NCI-H2227 (cell line): ENCODE data around the gene DNAJB1.
"Not testable (repeated sequence)": the region's sequence is repeated elsewhere in the genome, so short reads cannot be mapped to it uniquely, and the experiment has no call there.

Experiments
- DNase-seq: peaks from one replicate; lab custom pipeline; 2025; ENCODE audit not compliant: unreplicated experiment; lab: John Stamatoyannopoulos, UW

Gene DNAJB1

GRCh38 chr19:14517840-14518505 lies at the start of gene DNAJB1:
Gene DNAJB1 (minus strand): TSS chr19:14518397. CDS start chr19:14518349, 48 bp downstream.
- DNase-seq, result peak; percentile 61

DNA sequence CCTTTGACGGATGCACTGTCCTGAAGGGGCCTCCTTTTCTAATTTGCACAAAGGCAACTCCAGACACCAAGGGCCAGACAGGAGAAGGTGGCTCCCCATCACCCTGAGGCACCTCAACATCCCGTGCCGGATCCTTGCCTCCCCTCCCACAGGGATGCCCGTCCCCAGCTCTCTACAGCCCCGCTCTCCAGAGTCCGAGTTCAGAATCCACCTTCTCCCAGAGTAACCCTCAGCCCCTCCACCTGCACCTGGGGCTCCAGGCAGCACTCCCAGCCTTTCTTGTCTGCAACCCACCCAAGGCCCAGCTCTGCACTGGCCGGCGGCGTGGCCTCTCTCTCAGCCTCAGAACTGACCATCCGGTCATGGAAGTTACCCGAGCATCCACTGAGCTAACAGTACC lies 48.9 kb upstream of the DNAJB1 start:
- DNase-seq, result no peak

- DNase-seq, result no peak
Observed at GRCh38 chr19:14566712-14567077, 48.5 kb upstream of the DNAJB1 start.

DNA sequence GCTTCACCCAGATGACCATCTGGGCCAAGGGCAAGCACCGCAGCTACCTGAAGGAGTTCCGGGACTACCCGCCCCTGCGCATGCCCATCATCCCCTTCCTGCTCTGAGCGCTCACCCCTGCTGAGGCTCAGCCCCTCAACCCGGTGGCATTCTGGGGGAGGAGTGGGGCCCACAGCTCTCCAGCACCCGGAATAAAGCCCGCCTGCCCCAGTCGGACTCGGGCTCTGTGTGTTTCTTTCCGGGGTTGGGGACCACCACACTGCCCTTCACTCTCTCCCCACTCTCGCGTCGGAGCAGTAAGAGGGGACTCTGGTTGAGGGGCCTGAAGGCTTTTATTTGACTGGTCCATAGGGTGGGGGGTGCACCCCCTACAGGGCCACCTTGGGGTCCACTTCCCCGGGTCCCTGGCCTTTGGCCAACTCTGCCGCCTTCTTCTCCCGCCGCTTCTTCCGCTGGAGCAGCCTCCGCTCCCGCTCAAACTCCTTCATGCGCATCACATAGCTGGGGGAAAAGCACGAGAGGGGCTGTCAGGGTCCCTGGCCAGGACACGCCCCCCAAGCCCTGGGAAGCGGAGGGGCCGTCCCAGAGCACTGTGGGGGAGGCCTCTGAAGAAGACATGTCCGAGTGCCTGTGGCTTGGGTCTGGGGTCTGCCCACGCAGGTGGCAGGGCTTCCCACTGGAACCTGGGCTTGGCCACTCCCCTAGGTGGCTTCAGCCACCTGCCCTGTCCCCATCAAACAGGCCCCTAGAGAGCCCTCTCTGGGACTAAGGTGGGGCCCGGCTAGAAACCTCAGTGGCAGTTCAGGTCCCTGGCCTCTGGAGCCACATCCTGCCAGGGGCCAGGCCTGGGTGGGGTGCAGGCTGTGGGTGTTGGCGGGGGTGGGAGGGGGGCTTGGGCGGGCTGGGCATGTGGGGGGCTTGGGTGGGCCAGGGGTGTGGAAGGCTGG lies 47.8 kb upstream of the DNAJB1 start:
- no peak for DNase-seq

GRCh38 chr19:14565298-14565679 lies 47.1 kb upstream of the DNAJB1 start:
- no peak for DNase-seq

DNA sequence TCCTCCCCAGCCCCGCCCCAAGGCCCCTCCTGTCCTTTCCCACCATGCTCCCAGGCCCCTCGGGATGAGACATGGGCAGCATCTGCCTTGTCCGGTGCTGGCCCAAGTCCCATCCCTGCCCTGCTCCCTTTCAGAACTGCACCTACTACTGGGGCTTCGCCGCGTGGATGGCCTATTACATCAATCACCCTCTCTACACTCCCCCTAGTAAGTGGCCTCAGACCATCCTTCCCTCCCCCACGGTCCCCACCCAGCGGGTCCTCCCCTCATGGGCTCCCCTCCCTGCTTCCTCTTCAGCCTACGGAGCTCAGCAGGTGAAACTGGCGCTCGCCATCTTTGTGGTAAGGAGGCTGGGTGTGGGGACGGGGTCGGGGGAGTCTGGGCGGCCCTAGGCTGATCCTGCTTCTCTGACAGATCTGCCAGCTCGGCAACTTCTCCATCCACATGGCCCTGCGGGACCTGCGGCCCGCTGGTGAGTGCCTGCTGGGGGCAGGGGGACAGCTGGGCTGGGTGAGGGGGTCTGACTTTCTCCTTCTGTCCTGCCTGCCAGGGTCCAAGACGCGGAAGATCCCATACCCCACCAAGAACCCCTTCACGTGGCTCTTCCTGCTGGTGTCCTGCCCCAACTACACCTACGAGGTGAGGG lies 46.6 kb upstream of the DNAJB1 start:
- DNase-seq, result not testable (repeated sequence)

GRCh38 chr19:14563989-14564651 lies 45.9 kb upstream of the DNAJB1 start:
- no peak for DNase-seq

GRCh38 chr19:14563590-14563926 lies 45.4 kb upstream of the DNAJB1 start:
- no peak for DNase-seq

DNA sequence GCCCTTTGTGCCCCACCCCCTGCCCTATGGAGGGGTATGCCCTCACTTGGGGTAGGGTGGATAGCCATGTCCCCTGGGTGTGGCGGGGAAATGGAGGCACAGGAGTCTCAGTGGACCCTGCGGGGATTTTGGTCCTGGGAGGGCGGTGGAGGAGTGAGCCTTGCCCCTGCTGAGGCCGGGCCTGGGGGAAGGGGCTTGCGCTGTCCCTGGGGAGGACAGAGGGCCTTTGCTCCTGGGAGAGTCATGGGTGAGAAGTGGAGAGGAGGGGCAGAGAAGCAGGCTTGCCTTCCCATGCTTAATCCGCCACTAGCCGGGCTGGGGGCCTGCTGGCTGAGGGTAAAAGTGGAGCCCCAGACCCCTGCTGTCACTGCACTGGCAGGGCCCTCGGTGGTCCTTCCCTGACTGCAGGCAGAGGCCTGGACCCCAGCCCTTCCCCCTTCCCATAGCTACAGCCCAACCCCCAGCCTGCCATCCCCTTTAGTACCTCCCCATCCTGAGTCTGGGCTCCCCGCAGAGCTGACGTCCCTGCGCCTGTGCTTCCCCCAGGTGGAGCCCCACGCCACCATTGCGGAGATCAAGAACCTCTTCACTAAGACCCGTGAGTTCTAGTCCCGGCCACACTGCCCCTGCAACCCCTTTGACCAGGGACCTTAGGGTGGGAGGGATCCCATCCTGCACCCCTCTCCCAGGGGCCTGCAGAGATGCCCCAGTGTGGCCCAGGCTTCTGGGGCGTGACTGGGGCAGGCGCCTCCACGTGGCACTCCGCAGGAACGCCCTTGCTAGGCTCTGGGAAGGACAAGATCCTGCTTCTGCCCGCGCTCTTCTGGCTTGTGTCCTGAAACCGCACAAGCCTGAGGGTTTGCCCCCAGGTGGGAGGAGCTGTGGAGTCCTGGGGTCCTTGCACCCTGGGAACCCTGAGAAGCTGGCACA lies 44.7 kb upstream of the DNAJB1 start:
- no peak for DNase-seq

DNA sequence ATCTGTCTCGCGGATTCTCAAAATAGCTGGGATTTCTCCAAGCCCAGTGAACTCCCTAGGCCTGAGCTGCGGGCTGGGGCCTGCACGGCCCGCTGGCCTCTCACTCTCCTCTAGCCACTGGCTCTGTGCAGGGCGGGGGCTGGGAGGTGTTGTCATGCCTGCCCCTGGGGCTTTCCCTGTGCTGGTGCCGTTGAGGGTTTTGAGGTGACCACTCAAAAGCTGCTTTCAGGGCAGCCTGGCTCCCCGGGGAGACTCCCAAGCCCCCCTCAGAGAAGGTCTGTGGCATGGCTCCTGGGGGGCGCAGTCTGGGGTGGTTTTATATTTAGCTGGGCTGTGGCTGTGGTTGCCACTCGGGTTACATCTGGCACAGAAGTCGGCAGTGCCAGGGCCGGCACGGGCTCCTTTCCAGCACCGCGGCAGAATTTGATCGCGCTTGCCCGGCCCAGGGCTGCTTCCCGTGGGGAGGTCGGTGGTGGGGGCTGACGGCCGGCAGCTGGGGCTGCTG lies 43.7 kb upstream of the DNAJB1 start:
- no peak for DNase-seq

DNA sequence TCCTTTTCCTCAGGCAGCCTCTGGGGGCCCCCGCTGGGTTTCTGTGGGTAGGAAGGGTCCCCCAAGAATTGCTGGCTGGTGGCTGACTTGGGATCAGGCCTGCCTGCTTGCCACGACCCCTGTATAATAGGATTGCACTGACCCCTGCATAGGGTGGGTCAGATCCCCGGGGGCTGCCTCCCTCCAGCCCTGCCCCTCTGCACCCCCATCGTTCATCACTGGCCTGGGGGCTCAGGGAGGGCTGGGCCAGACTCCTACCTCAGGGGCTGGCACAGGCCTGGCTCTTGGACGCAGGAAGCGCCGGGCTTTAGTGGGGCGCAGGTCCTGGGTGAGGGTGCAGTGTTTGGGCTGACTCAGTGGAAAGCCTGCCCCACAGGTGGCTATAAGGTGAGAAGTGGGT lies 43.1 kb upstream of the DNAJB1 start:
- no peak for DNase-seq

DNA sequence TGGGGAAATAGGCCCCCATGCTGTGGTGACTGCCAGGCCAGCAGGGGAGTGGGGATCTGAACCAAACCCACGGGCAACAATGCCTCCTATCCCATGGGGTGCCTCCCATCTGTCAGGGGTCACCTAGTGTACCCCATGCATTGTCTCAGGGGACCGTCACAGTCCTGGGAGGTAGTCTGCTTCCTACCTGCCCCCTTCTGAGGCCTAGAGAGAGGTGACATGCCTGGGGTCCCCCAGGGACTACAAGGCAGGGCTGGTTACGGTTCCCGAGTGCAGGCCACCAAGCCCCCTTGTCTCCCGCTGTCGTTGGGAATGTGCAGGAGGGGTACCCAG lies 42.5 kb upstream of the DNAJB1 start:
- no peak for DNase-seq

DNA sequence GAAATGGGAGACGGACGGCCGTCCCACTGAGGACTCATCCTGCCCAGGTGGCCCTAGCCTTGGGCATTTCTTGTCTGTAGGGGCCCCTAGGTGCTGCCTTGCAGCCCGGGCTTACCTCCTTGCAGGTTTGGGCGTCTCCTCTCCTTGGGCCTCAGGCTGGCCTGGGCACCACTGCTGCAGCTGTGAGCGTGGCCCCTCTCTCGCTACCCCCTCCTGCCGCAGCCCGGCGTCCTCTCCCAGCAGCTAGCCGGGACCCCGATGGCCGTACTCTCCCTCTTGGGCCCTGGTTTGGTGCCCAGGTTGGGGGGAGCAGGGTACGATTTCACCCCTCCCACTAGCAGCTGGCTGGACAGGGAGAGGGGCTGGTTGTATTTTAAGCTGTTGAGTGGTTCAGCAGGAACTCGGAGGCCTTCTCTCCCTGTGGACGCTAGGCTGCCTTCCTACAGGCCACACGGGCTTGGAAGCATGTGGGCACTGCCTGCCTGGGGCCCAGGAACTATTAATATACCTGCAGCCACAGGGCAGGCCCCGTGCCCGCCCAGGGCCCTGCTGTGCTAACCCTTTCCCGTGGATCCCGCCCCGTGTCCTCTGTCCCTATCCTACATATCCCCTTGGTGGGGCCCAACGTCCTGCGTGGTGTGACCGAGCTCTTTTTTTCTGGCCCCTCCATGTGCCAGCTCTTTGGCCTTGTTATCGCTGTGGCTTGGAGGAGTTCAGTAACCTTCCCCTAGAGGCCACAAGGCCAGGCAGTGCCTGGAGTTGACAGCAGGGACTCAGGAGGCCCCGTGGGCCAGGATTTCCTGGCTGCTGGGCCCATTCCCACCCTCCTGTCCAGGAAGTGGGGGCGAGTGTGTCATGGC lies 41.9 kb upstream of the DNAJB1 start:
- no peak for DNase-seq

GRCh38 chr19:14558370-14559066 lies 40.3 kb upstream of the DNAJB1 start:
- no peak for DNase-seq

DNA sequence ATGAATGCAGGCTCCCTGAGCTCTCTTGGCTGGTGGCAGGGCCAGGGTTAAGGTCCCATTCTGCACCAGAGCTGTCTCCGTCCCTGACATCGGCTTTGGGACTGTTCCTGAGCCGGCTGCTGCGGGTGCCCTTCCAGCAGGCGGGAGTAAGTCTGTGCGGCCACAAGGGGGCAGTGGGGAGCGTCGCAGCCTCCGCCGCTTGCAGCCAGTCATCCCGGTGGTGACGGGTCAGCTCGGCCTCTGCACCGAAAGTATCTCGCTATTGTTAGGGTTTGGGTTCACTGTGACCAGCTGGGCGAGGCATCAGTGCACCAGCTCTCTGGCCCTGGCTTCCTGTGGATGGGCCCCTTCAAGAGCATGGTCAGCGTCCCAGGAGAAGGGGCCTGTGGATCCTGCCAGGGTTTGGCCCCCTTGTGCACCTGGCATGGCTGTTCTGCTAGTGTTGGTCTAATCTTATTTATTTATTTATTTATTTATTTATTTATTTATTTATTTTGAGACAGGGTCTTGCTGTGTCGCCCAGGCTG lies 38.5 kb upstream of the DNAJB1 start:
- peak; percentile 56 for DNase-seq

DNA sequence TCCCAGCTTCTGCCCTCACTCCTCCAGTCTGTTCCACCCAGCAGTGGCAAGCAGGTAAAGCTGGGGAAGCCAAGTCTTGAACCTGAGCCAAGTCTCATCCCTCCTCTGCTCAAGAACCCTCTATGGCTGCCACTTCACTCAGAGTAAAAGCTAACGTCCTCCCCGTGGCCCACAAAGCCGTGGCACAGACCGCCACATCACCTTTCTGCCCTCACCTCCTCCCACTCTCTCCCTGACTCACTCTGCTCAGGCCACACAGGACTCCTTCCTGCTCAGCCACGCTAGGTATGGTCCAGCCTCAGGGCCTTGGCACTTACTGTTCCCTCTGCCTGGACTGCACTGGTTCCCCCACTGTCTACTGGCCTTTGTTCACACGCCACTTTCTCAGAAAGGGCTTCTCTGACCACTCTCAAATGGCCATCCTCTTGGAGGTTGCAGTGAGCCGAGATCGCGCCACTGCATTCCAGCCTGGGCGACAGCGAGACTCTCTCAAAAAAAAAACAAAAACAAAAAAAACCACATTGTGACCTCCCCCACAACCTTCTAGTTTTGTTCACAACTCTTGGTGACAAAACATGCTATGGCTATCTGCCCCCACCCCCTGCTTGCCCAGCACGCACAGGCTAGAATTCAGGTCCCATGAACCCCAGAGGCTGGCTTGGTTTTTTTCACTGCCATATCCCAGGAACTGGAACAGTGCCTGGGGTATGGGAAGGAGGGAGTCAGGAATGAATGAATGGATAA lies 37.9 kb upstream of the DNAJB1 start:
- DNase-seq, result no peak

- DNase-seq, result peak; percentile 28
Observed at GRCh38 chr19:14554382-14554812, 36.2 kb upstream of the DNAJB1 start.

- DNase-seq, result no peak
Observed at GRCh38 chr19:14553939-14554243, 35.7 kb upstream of the DNAJB1 start.
